H9 (cell line): ENCODE measurements around the gene PTK6. TPM values are rescaled to one million over a fixed set of nuclear protein-coding genes. Genes with fewer than 3 reads are reported as not detected.

Experiments used
- DNase-seq: peaks from one replicate; pipeline ENCODE4 v3.0.0-alpha.2; 2017
- H2AFZ ChIP-seq: one replicate; pipeline ENCODE4 v1.6.1; 2013; ENCODE audit warnings: mild to moderate bottlenecking, low read length, control low read depth, moderate library complexity
- H2AK5ac ChIP-seq: 2 replicates; pipeline ENCODE4 v1.6.1; 2013; ENCODE audit warnings: low read length, control low read depth, mixed read lengths; ENCODE audit not compliant: insufficient read length
- H2BK120ac ChIP-seq: one replicate; pipeline ENCODE4 v1.6.1; 2013; ENCODE audit warnings: low read depth, mild to moderate bottlenecking, low read length, control low read depth, inconsistent platforms; ENCODE audit not compliant: poor library complexity, severe bottlenecking
- H2BK12ac ChIP-seq: 2 replicates; pipeline ENCODE4 v1.6.1; 2013; ENCODE audit warnings: low read length, control low read depth, mixed read lengths, low read depth; ENCODE audit not compliant: insufficient read length
- H2BK15ac ChIP-seq: 2 replicates; pipeline ENCODE4 v1.6.1; 2013; ENCODE audit warnings: low read depth, low read length, control low read depth
- H2BK20ac ChIP-seq: one replicate; pipeline ENCODE4 v1.6.1; 2013; ENCODE audit warnings: low read depth, mild to moderate bottlenecking, low read length, control low read depth, inconsistent platforms; ENCODE audit not compliant: poor library complexity, severe bottlenecking
- H2BK5ac ChIP-seq: 2 replicates; pipeline ENCODE4 v1.6.1; 2013; ENCODE audit warnings: low read length, control low read depth, mixed read lengths; ENCODE audit not compliant: insufficient read length
- H3K14ac ChIP-seq: 2 replicates; pipeline ENCODE4 v1.6.1; 2013; ENCODE audit warnings: low read length, control low read depth; ENCODE audit not compliant: insufficient read depth
- H3K18ac ChIP-seq: 2 replicates; pipeline ENCODE4 v1.6.1; 2013; ENCODE audit warnings: low read depth, mild to moderate bottlenecking, mixed read lengths, low read length, control low read depth; ENCODE audit not compliant: insufficient read length
- H3K23ac ChIP-seq: 2 replicates; pipeline ENCODE4 v1.6.1; 2013; ENCODE audit warnings: low read length, control low read depth, mixed read lengths, low read depth; ENCODE audit not compliant: insufficient read length
- H3K23me2 ChIP-seq: 2 replicates; pipeline ENCODE4 v1.6.1; 2013; ENCODE audit warnings: low read depth, mild to moderate bottlenecking, mixed read lengths, low read length, control low read depth; ENCODE audit not compliant: insufficient read length, poor library complexity, severe bottlenecking
- H3K27ac ChIP-seq: 2 replicates; pipeline ENCODE4 v1.5.1; 2013; ENCODE audit warnings: low read length, control low read depth, mixed read lengths, low read depth; ENCODE audit not compliant: insufficient read length
- H3K27me3 ChIP-seq: 2 replicates; pipeline ENCODE4 v1.6.1; 2013; ENCODE audit warnings: low read length, control low read depth, inconsistent platforms; ENCODE audit not compliant: insufficient read depth
- H3K4ac ChIP-seq: 2 replicates; pipeline ENCODE4 v1.6.1; 2013; ENCODE audit warnings: low read depth, mild to moderate bottlenecking, control low read depth, inconsistent platforms, low read length, moderate library complexity
- H3K4me1 ChIP-seq: 2 replicates; pipeline ENCODE4 v1.6.1; 2013; ENCODE audit warnings: low read length, control low read depth, inconsistent platforms; ENCODE audit not compliant: insufficient read depth
- H3K4me2 ChIP-seq: 2 replicates; pipeline ENCODE4 v1.6.1; 2013; ENCODE audit warnings: low read length, control low read depth, mixed read lengths; ENCODE audit not compliant: insufficient read length, insufficient read depth
- H3K56ac ChIP-seq: 2 replicates; pipeline ENCODE4 v1.6.1; 2013; ENCODE audit warnings: low read depth, mild to moderate bottlenecking, mixed read lengths, low read length, control low read depth; ENCODE audit not compliant: insufficient read length
- H3K79me1 ChIP-seq: 2 replicates; pipeline ENCODE4 v1.6.1; 2013; ENCODE audit warnings: low read depth, mild to moderate bottlenecking, moderate library complexity, low read length, control low read depth, inconsistent platforms; ENCODE audit not compliant: insufficient read depth, poor library complexity, severe bottlenecking
- H3K79me2 ChIP-seq: 2 replicates; pipeline ENCODE4 v1.6.1; 2013; ENCODE audit warnings: low read length, control low read depth, inconsistent platforms; ENCODE audit not compliant: insufficient read depth
- H3K9ac ChIP-seq: 2 replicates; pipeline ENCODE4 v1.6.1; 2013; ENCODE audit warnings: low read length, control low read depth, mixed read lengths; ENCODE audit not compliant: insufficient read length; ENCODE audit errors: extremely low read depth
- H3K9me3 ChIP-seq: one replicate; pipeline ENCODE4 v1.6.1; 2013; ENCODE audit warnings: low read depth, low read length, inconsistent platforms; ENCODE audit not compliant: control insufficient read depth
- H3T11ph ChIP-seq: one replicate; pipeline ENCODE4 v1.6.1; 2013; ENCODE audit warnings: mild to moderate bottlenecking, low read length, control low read depth, inconsistent platforms
- H4K20me1 ChIP-seq: one replicate; pipeline ENCODE4 v1.6.1; 2013; ENCODE audit not compliant: control insufficient read depth, insufficient read length, insufficient read depth
- H4K5ac ChIP-seq: 2 replicates; pipeline ENCODE4 v1.6.1; 2013; ENCODE audit warnings: low read depth, mild to moderate bottlenecking, mixed read lengths, low read length, control low read depth; ENCODE audit not compliant: insufficient read length
- H4K8ac ChIP-seq: replicated peaks from 2 replicates; pipeline ENCODE4 v1.6.1; 2013; ENCODE audit warnings: low read length, control low read depth, mixed read lengths, low read depth; ENCODE audit not compliant: insufficient read length
- H4K91ac ChIP-seq: 2 replicates; pipeline ENCODE4 v1.6.1; 2013; ENCODE audit warnings: low read depth, mild to moderate bottlenecking, moderate library complexity, mixed read lengths, low read length, control low read depth; ENCODE audit not compliant: insufficient read length
- H3K27ac Mint-ChIP-seq, 3 experiments: 2 replicates in 2 of 3; 3 replicates in 1 of 3; pipeline ENCODE4 v1.8.0; 2020 to 2021; ENCODE audit warnings: mixed read lengths in 3 of 3, mild to moderate bottlenecking in 1 of 3, moderate library complexity in 1 of 3
- H3K27me3 Mint-ChIP-seq: 2 replicates; pipeline ENCODE4 v1.8.0; 2021; ENCODE audit warnings: low read depth, mild to moderate bottlenecking, moderate library complexity, mixed read lengths
- H3K36me3 Mint-ChIP-seq, 3 experiments: 2 replicates in 2 of 3; 3 replicates in 1 of 3; pipeline ENCODE4 v1.8.0; 2020 to 2021; ENCODE audit warnings: low read depth in 3 of 3, mixed read lengths in 3 of 3; ENCODE audit not compliant: insufficient read depth in 1 of 3
- H3K4me1 Mint-ChIP-seq, 2 experiments: 2 replicates each; pipeline ENCODE4 v1.8.0; 2020; ENCODE audit warnings: mixed read lengths in 2 of 2
- H3K4me3 Mint-ChIP-seq, 2 experiments: 2 replicates in 1 of 2; 3 replicates in 1 of 2; pipeline ENCODE4 v1.8.0; 2020 to 2021; ENCODE audit warnings: mild to moderate bottlenecking in 2 of 2, mixed read lengths in 2 of 2, moderate library complexity in 1 of 2
- H3K9me3 Mint-ChIP-seq, 2 experiments: 2 replicates in 1 of 2; 3 replicates in 1 of 2; pipeline ENCODE4 v1.8.0; 2020; ENCODE audit warnings: mild to moderate bottlenecking in 2 of 2, mixed read lengths in 2 of 2, moderate library complexity in 1 of 2
- WGBS: extraction: QIAGEN DNeasy Blood & Tissue Kit; methylation state at CpG from one replicate; pipeline ENCODE4 v1.1.7; 2013; ENCODE audit warnings: missing lambda C conversion rate, low lambda C conversion rate, mixed read lengths; ENCODE audit not compliant: insufficient read length; ENCODE audit errors: extremely low coverage; 5-methylcytosine and 5-hydroxymethylcytosine counted together
- total RNA-seq: library from RNA; stranded (reverse); gene quantifications from 2 replicates; pipeline ENCODE4 v1.2.1, GENCODE V29; 2021
- TF ChIP-seq, protein P1 (sequence below): fragments of 200-600 bp; sonication (generic); conservative IDR thresholded peaks from 3 replicates; pipeline ENCODE4 v1.8.0; 2021; ENCODE audit warnings: antibody characterized with exemption, mild to moderate bottlenecking

The PTK6 gene
- total RNA-seq, 1 experiment from 2014 or later = 0.46 TPM

- H4K91ac ChIP-seq = no peak overlapping the region
- H4K8ac ChIP-seq = no peak overlapping the region
- Mint-ChIP-seq H3K9me3 (no peaks in the 10 kb centered on the region), H3K27ac (no peak overlapping the region), H3K4me1 (peaks cover 5 to 16% of the 10 kb centered on the region in 2 experiments), H3K36me3 (no peaks in the 10 kb centered on the region), H3K27me3 (no peaks in the 10 kb centered on the region), H3K4me3 (no peak overlapping the region)
- no peak overlapping the region for H2AFZ ChIP-seq
- 100% methylated on average over 4 of the region's 6 CpGs for WGBS
- H3K79me2 ChIP-seq = no peaks in the 10 kb centered on the region
- H2BK5ac ChIP-seq = no peak overlapping the region
- no peaks in the 10 kb centered on the region for H3K79me1 ChIP-seq
- no peaks in the 10 kb centered on the region for H3K27me3 ChIP-seq
- peaks cover 3% of the 10 kb centered on the region for H4K20me1 ChIP-seq
- H2BK20ac ChIP-seq = no peak overlapping the region
- H2BK12ac ChIP-seq = no peak overlapping the region
- no peak overlapping the region for H2BK120ac ChIP-seq
- H3K9ac ChIP-seq = no peak overlapping the region
- H3K27ac ChIP-seq = no peak overlapping the region
- H3K4ac ChIP-seq = no peak overlapping the region
- H3K4me1 ChIP-seq = no peaks in the 10 kb centered on the region; the same call in 1 of the 2 replicates
- H2AK5ac ChIP-seq = no peak overlapping the region
- no peaks in the 10 kb centered on the region for H3K23me2 ChIP-seq
- DNase-seq = no peak
- H3K4me2 ChIP-seq = no peak overlapping the region
- no peak overlapping the region for H3K56ac ChIP-seq
- no peak overlapping the region for H3T11ph ChIP-seq
- TF ChIP-seq, protein P1, sequence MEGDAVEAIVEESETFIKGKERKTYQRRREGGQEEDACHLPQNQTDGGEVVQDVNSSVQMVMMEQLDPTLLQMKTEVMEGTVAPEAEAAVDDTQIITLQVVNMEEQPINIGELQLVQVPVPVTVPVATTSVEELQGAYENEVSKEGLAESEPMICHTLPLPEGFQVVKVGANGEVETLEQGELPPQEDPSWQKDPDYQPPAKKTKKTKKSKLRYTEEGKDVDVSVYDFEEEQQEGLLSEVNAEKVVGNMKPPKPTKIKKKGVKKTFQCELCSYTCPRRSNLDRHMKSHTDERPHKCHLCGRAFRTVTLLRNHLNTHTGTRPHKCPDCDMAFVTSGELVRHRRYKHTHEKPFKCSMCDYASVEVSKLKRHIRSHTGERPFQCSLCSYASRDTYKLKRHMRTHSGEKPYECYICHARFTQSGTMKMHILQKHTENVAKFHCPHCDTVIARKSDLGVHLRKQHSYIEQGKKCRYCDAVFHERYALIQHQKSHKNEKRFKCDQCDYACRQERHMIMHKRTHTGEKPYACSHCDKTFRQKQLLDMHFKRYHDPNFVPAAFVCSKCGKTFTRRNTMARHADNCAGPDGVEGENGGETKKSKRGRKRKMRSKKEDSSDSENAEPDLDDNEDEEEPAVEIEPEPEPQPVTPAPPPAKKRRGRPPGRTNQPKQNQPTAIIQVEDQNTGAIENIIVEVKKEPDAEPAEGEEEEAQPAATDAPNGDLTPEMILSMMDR = no peak
- no peak overlapping the region for H3K23ac ChIP-seq
- no peak overlapping the region for H2BK15ac ChIP-seq
- no peaks in the 10 kb centered on the region for H3K9me3 ChIP-seq
- no peak overlapping the region for H3K14ac ChIP-seq
- no peak overlapping the region for H4K5ac ChIP-seq
- H3K18ac ChIP-seq = no peak overlapping the region
Observed at GRCh38 chr20:63543733-63544132, 6.6 kb upstream of the PTK6 start.
